Chondrocyte (in vitro differentiated cells): ENCODE results near the gene PAK1. TPM values are rescaled to one million over a fixed set of nuclear protein-coding genes. Genes with fewer than 3 reads are reported as not detected.

Source experiments
- DNase-seq: peaks from one replicate; pipeline ENCODE4 v3.0.0; 2021; ENCODE audit warnings: mixed read lengths, low spot score
- H3K27ac Mint-ChIP-seq: one replicate; pipeline ENCODE4 v1.8.0; 2021; ENCODE audit warnings: mild to moderate bottlenecking, moderate library complexity, mixed read lengths; ENCODE audit not compliant: unreplicated experiment
- H3K27me3 Mint-ChIP-seq: 2 replicates; pipeline ENCODE4 v1.8.0; 2021; ENCODE audit warnings: low read depth, mixed read lengths
- H3K36me3 Mint-ChIP-seq: 2 replicates; pipeline ENCODE4 v1.8.0; 2021; ENCODE audit warnings: low read depth, mixed read lengths
- H3K4me1 Mint-ChIP-seq: 2 replicates; pipeline ENCODE4 v1.8.0; 2021; ENCODE audit warnings: low read depth, mild to moderate bottlenecking, mixed read lengths
- H3K4me3 Mint-ChIP-seq: one replicate; pipeline ENCODE4 v1.8.0; 2021; ENCODE audit warnings: mild to moderate bottlenecking, moderate library complexity, mixed read lengths; ENCODE audit not compliant: unreplicated experiment
- H3K9me3 Mint-ChIP-seq: 2 replicates; pipeline ENCODE4 v1.8.0; 2021; ENCODE audit warnings: low read depth, mixed read lengths
- total RNA-seq: library from RNA; stranded (reverse); gene quantifications from 3 replicates; pipeline ENCODE4 v1.2.1, GENCODE V29; 2021
- TF ChIP-seq, protein P1 (sequence below): fragments of 200-600 bp; sonication (generic); IDR thresholded peaks from 2 replicates; pipeline ENCODE4 v1.5.0; 2021; ENCODE audit warnings: antibody characterized with exemption, mild to moderate bottlenecking, moderate library complexity

Gene PAK1
- total RNA-seq, 1 donor from 2014 or later: 28.2 TPM

DNA sequence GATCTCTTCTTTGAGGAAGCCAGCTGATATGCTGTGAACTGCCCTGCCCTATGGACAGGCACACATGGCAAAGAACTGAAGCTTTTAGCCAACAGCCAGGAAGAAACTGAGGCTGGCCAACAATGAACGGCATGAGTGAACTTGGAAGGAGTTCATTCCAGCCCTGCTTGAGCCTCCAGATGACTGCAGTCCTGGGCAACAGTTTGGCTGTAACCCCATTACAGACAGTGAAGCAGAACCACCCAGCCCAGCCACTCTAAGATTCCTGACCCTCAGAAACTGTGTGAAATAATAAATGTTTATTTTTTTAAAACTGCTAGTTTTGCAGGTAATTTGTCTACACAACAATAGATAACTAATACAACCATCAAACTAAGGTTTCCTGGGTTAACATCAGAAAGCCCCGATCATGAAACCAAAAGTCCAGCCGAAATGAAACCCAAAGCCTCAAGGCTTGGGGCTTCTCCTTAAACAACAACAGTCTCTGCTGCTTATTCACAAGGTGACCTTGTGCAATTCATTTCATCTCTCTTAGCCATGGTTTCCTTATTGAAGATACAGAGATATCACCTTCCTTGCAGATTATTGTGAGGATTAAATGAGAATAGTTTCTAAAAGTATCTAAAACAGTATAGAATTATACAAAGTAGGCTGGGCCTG, 31.4 kb downstream of the PAK1 start:
- Mint-ChIP-seq H3K27me3 (peaks cover 3% of the 10 kb centered on the region), H3K27ac (no peak overlapping the region), H3K4me3 (no peak overlapping the region), H3K36me3 (no peaks in the 10 kb centered on the region), H3K4me1 (no peaks in the 10 kb centered on the region), H3K9me3 (no peaks in the 10 kb centered on the region)
- TF ChIP-seq, protein P1, sequence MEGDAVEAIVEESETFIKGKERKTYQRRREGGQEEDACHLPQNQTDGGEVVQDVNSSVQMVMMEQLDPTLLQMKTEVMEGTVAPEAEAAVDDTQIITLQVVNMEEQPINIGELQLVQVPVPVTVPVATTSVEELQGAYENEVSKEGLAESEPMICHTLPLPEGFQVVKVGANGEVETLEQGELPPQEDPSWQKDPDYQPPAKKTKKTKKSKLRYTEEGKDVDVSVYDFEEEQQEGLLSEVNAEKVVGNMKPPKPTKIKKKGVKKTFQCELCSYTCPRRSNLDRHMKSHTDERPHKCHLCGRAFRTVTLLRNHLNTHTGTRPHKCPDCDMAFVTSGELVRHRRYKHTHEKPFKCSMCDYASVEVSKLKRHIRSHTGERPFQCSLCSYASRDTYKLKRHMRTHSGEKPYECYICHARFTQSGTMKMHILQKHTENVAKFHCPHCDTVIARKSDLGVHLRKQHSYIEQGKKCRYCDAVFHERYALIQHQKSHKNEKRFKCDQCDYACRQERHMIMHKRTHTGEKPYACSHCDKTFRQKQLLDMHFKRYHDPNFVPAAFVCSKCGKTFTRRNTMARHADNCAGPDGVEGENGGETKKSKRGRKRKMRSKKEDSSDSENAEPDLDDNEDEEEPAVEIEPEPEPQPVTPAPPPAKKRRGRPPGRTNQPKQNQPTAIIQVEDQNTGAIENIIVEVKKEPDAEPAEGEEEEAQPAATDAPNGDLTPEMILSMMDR: no peak
- no peak for DNase-seq

DNA sequence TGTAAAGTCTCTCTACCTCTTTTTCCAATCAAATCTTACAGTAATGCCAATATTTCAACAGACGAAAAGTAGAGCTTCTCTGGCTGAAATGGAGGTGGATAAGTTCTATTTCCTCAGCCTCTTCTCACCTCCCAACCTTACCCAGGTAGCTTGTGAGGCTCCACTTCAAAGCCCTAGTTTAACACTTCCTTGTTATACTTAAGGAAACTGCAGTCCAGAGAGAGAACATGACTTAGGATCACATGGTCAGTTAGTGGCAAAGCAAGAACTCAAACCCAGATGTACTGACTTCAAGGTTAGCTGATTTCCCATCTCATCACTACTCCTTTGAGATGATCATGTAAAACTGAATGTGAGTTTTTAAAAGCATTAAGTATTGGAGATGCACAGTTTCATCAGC, 32.5 kb downstream of the PAK1 start:
- H3K4me3 Mint-ChIP-seq: no peak overlapping the region
- TF ChIP-seq, protein P1: no peak
- H3K27me3 Mint-ChIP-seq: peaks cover 3% of the 10 kb centered on the region
- no peaks in the 10 kb centered on the region for H3K9me3 Mint-ChIP-seq
- H3K27ac Mint-ChIP-seq: no peak overlapping the region
- DNase-seq: no peak
- H3K4me1 Mint-ChIP-seq: no peaks in the 10 kb centered on the region
- no peaks in the 10 kb centered on the region for H3K36me3 Mint-ChIP-seq

DNA sequence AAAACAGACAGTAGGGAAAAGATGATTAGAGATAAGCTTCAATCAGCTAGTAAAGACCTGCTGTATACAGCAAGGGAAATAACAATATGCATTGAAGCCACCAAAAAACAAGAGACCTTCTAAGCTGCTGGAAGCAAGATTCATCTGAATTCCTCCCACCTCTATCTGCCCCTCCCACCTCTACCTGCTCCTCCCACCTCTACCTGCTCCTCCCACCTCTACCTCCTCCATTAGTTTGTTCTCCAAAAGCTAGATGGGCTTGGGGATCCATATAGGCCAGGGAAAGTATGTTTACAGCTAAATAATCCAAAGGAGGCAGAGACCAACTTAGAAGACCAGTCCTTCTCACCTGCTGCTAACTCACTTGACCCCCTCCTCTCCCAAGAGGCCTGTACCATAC, 33.2 kb downstream of the PAK1 start:
- H3K4me3 Mint-ChIP-seq: no peak overlapping the region
- peaks cover 3% of the 10 kb centered on the region for H3K27me3 Mint-ChIP-seq
- H3K4me1 Mint-ChIP-seq: no peaks in the 10 kb centered on the region
- no peaks in the 10 kb centered on the region for H3K36me3 Mint-ChIP-seq
- H3K9me3 Mint-ChIP-seq: no peaks in the 10 kb centered on the region
- H3K27ac Mint-ChIP-seq: no peak overlapping the region
- no peak for DNase-seq
- TF ChIP-seq, protein P1: no peak

DNA sequence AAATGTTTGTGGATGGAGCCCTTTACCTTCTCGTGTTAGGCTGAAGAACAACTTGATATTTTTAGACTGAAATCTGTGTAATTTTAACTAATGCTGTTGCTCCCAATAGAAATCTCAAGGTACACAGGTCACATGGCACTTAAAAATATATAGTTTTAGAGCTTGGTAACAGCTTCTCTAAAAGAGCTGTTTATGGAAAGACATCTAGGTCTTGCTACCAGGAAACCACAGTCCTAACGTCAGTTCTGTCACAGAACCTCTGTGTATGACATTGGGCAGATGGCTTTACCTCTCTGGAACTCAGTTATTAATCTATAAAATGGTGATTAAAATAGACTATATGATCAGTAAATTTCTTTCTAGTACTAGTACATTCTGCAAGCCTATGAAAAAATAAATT, 35.4 kb downstream of the PAK1 start:
- no peak for DNase-seq
- Mint-ChIP-seq H3K36me3 (no peaks in the 10 kb centered on the region), H3K27me3 (peaks cover 3% of the 10 kb centered on the region), H3K9me3 (no peaks in the 10 kb centered on the region), H3K4me3 (no peak overlapping the region), H3K27ac (no peak overlapping the region), H3K4me1 (no peaks in the 10 kb centered on the region)
- TF ChIP-seq, protein P1: no peak

DNA sequence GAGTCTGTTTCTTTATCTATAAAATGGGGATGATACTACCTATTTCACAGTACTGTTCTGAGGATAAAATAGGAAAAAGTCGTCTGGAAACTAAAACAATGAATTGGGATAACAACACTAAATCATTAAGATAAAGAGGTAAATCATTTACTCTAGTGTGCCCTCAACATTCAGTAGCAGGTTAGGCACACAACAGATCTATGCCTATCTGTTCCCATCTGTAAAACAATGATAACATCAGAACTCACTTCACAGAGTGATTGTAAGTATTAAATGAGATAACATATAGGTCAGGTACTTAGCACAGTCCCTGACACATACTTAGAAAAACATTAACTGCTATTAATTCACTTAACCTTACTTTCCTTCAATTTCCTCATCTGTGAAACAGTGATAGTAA, 36.9 kb downstream of the PAK1 start:
- no peaks in the 10 kb centered on the region for H3K9me3 Mint-ChIP-seq
- DNase-seq: no peak
- no peak overlapping the region for H3K4me3 Mint-ChIP-seq
- H3K27ac Mint-ChIP-seq: no peak overlapping the region
- TF ChIP-seq, protein P1: no peak
- no peaks in the 10 kb centered on the region for H3K36me3 Mint-ChIP-seq
- H3K27me3 Mint-ChIP-seq: peaks cover 3% of the 10 kb centered on the region
- no peaks in the 10 kb centered on the region for H3K4me1 Mint-ChIP-seq
